Measurements from ENCODE around the gene PCDH9.
A peak's percentile ranks its signal among the peaks of the same experiment; 100 is the strongest.

Gene PCDH9

GRCh38 chr13:67158903-67159302 lies 71.2 kb downstream of the PCDH9 start:
- no peak for DNase-seq

- no peak for DNase-seq
Observed at GRCh38 chr13:67156723-67157060, 73.4 kb downstream of the PCDH9 start.

- DNase-seq: no peak
Observed at GRCh38 chr13:67155898-67156722, 74.0 kb downstream of the PCDH9 start.

- no peak for DNase-seq
Observed at GRCh38 chr13:67152085-67152484, 78.1 kb downstream of the PCDH9 start.

GRCh38 chr13:67151652-67152051 lies 78.5 kb downstream of the PCDH9 start:
- no peak for DNase-seq

- DNase-seq: no peak
Observed at GRCh38 chr13:67150608-67151007, 79.5 kb downstream of the PCDH9 start.

- DNase-seq: peak; percentile 50
Observed at GRCh38 chr13:67148161-67148571, 82.0 kb downstream of the PCDH9 start.

- DNase-seq: peak; percentile 82
Observed at GRCh38 chr13:67147342-67148133, 82.6 kb downstream of the PCDH9 start.

- DNase-seq: no peak
Observed at GRCh38 chr13:67146523-67147130, 83.5 kb downstream of the PCDH9 start.

- no peak for DNase-seq
Observed at GRCh38 chr13:67145950-67146349, 84.2 kb downstream of the PCDH9 start.

- DNase-seq: no peak
Observed at GRCh38 chr13:67143544-67144115, 86.5 kb downstream of the PCDH9 start.

- DNase-seq: no peak
Observed at GRCh38 chr13:67140006-67140405, 90.1 kb downstream of the PCDH9 start.

GRCh38 chr13:67139551-67139950 lies 90.6 kb downstream of the PCDH9 start:
- DNase-seq: no peak

- no peak for DNase-seq
Observed at GRCh38 chr13:67138970-67139369, 91.2 kb downstream of the PCDH9 start.

GRCh38 chr13:67137044-67137735 lies 92.9 kb downstream of the PCDH9 start:
- DNase-seq: no peak

GRCh38 chr13:67136157-67136556 lies 94.0 kb downstream of the PCDH9 start:
- DNase-seq: no peak

GRCh38 chr13:67135356-67135755 lies 94.8 kb downstream of the PCDH9 start:
- no peak for DNase-seq

GRCh38 chr13:67134417-67135129 lies 95.6 kb downstream of the PCDH9 start:
- no peak for DNase-seq

GRCh38 chr13:67133476-67133875 lies 96.7 kb downstream of the PCDH9 start:
- no peak for DNase-seq

- DNase-seq: no peak
Observed at GRCh38 chr13:67131393-67131792, 98.7 kb downstream of the PCDH9 start.

- no peak for DNase-seq
Observed at GRCh38 chr13:67130444-67130843, 99.7 kb downstream of the PCDH9 start.

GRCh38 chr13:67128136-67128535 lies 102.0 kb downstream of the PCDH9 start:
- no peak for DNase-seq

All from fibroblast of skin of abdomen (primary cell).